ENCODE data around the gene PADI6. TPM values are rescaled to one million over a fixed set of nuclear protein-coding genes. Genes with fewer than 3 reads are reported as not detected.

PADI6 gene
- total and polyA plus RNA-seq, 2 of the 8 experiments (the other 6 are each of a cell fraction or from before 2014, with no cell fraction given): not detected

DNA sequence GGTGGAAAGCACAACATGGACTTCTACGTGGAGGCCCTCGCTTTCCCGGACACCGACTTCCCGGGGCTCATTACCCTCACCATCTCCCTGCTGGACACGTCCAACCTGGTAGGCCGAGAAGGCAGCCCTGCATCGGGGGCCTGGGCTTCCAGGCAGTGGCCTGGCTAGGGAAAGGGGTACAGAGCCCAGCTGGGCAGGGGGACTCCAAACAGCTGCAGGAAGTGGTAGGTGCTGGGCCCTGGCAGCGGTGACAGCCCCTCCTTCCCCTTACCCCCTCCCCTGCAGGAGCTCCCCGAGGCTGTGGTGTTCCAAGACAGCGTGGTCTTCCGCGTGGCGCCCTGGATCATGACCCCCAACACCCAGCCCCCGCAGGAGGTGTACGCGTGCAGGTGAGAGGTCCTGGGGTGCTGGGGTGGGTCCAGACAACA, 30.0 kb upstream of the PADI6 start (continued):
- TF ChIP-seq, protein P1, sequence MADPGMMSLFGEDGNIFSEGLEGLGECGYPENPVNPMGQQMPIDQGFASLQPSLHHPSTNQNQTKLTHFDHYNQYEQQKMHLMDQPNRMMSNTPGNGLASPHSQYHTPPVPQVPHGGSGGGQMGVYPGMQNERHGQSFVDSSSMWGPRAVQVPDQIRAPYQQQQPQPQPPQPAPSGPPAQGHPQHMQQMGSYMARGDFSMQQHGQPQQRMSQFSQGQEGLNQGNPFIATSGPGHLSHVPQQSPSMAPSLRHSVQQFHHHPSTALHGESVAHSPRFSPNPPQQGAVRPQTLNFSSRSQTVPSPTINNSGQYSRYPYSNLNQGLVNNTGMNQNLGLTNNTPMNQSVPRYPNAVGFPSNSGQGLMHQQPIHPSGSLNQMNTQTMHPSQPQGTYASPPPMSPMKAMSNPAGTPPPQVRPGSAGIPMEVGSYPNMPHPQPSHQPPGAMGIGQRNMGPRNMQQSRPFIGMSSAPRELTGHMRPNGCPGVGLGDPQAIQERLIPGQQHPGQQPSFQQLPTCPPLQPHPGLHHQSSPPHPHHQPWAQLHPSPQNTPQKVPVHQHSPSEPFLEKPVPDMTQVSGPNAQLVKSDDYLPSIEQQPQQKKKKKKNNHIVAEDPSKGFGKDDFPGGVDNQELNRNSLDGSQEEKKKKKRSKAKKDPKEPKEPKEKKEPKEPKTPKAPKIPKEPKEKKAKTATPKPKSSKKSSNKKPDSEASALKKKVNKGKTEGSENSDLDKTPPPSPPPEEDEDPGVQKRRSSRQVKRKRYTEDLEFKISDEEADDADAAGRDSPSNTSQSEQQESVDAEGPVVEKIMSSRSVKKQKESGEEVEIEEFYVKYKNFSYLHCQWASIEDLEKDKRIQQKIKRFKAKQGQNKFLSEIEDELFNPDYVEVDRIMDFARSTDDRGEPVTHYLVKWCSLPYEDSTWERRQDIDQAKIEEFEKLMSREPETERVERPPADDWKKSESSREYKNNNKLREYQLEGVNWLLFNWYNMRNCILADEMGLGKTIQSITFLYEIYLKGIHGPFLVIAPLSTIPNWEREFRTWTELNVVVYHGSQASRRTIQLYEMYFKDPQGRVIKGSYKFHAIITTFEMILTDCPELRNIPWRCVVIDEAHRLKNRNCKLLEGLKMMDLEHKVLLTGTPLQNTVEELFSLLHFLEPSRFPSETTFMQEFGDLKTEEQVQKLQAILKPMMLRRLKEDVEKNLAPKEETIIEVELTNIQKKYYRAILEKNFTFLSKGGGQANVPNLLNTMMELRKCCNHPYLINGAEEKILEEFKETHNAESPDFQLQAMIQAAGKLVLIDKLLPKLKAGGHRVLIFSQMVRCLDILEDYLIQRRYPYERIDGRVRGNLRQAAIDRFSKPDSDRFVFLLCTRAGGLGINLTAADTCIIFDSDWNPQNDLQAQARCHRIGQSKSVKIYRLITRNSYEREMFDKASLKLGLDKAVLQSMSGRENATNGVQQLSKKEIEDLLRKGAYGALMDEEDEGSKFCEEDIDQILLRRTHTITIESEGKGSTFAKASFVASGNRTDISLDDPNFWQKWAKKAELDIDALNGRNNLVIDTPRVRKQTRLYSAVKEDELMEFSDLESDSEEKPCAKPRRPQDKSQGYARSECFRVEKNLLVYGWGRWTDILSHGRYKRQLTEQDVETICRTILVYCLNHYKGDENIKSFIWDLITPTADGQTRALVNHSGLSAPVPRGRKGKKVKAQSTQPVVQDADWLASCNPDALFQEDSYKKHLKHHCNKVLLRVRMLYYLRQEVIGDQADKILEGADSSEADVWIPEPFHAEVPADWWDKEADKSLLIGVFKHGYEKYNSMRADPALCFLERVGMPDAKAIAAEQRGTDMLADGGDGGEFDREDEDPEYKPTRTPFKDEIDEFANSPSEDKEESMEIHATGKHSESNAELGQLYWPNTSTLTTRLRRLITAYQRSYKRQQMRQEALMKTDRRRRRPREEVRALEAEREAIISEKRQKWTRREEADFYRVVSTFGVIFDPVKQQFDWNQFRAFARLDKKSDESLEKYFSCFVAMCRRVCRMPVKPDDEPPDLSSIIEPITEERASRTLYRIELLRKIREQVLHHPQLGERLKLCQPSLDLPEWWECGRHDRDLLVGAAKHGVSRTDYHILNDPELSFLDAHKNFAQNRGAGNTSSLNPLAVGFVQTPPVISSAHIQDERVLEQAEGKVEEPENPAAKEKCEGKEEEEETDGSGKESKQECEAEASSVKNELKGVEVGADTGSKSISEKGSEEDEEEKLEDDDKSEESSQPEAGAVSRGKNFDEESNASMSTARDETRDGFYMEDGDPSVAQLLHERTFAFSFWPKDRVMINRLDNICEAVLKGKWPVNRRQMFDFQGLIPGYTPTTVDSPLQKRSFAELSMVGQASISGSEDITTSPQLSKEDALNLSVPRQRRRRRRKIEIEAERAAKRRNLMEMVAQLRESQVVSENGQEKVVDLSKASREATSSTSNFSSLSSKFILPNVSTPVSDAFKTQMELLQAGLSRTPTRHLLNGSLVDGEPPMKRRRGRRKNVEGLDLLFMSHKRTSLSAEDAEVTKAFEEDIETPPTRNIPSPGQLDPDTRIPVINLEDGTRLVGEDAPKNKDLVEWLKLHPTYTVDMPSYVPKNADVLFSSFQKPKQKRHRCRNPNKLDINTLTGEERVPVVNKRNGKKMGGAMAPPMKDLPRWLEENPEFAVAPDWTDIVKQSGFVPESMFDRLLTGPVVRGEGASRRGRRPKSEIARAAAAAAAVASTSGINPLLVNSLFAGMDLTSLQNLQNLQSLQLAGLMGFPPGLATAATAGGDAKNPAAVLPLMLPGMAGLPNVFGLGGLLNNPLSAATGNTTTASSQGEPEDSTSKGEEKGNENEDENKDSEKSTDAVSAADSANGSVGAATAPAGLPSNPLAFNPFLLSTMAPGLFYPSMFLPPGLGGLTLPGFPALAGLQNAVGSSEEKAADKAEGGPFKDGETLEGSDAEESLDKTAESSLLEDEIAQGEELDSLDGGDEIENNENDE (IDR thresholded peaks at IDR 0.05; ENCODE audit: insufficient replicate concordance, low read length): no peak
- TF ChIP-seq TCF12 (IDR thresholded peaks at IDR 0.05; ENCODE audit: low read depth, low read length) (no peak), TEAD4 (IDR thresholded peaks at IDR 0.05; ENCODE audit: low read depth, low read length) (no peak)
